HepG2 (cell line): ENCODE results near the gene LRTM2.

Source experiments
- CBX5 ChIP-seq: sonication (generic); formaldehyde crosslinking; IDR thresholded peaks from 2 replicates; pipeline ENCODE4 v1.4.0; 2020; ENCODE audit warnings: missing genetic modification reagents, borderline replicate concordance
- GATAD2A ChIP-seq: IDR thresholded peaks from 2 replicates; pipeline ENCODE4 v1.6.1; 2016
- NR2C2 ChIP-seq: sonication (generic); formaldehyde crosslinking; IDR thresholded peaks from 2 replicates; pipeline ENCODE4 v1.4.0; 2020; ENCODE audit warnings: missing genetic modification reagents, mild to moderate bottlenecking, moderate library complexity, borderline replicate concordance
- POLR2A ChIP-seq, 2 experiments: IDR thresholded peaks; 2 replicates each; pipeline ENCODE4 v1.6.1; 2011; ENCODE audit warnings: low read depth in 2 of 2, low read length in 2 of 2, mild to moderate bottlenecking in 1 of 2, moderate library complexity in 1 of 2; ENCODE audit not compliant: insufficient read depth in 1 of 2
- POLR2AphosphoS5 ChIP-seq: IDR thresholded peaks from 2 replicates; pipeline ENCODE4 v1.6.1; 2012; ENCODE audit warnings: low read depth, low read length
- PRDM4 ChIP-seq: sonication (generic); formaldehyde crosslinking; IDR thresholded peaks from 2 replicates; pipeline ENCODE4 v1.9.0; 2021; ENCODE audit warnings: missing genetic modification reagents, borderline replicate concordance
- RCOR2 ChIP-seq: IDR thresholded peaks from 2 replicates; pipeline ENCODE4 v1.6.1; 2016; ENCODE audit warnings: missing biosample characterization, missing genetic modification reagents
- SETDB1 ChIP-seq: sonication (generic); formaldehyde crosslinking; IDR thresholded peaks from 2 replicates; pipeline ENCODE4 v1.5.1; 2020; ENCODE audit warnings: missing genetic modification reagents, mild to moderate bottlenecking, borderline replicate concordance
- SRSF1 ChIP-seq: fragments of 200-400 bp; formaldehyde crosslinking; optimal IDR thresholded peaks from 2 replicates; pipeline ENCODE3; 2017; ENCODE audit warnings: mild to moderate bottlenecking, low read depth, low read length, moderate library complexity
- XRCC5 ChIP-seq: fragments of 200-400 bp; formaldehyde crosslinking; optimal IDR thresholded peaks from 2 replicates; pipeline ENCODE3; 2017; ENCODE audit warnings: mild to moderate bottlenecking, low read length
- ZBTB8A ChIP-seq: sonication (generic); formaldehyde crosslinking; IDR thresholded peaks from 2 replicates; pipeline ENCODE4 v1.4.0; 2020; ENCODE audit warnings: mild to moderate bottlenecking, low read depth, missing genetic modification reagents, borderline replicate concordance
- ZNF788 ChIP-seq: sonication (generic); formaldehyde crosslinking; IDR thresholded peaks from 2 replicates; pipeline ENCODE4 v1.5.0; 2020; ENCODE audit warnings: mild to moderate bottlenecking, missing genetic modification reagents, borderline replicate concordance
- TF ChIP-seq, protein P1 (sequence below): sonication (generic); formaldehyde crosslinking; IDR thresholded peaks from 2 replicates; pipeline ENCODE4 v1.8.1; 2022; ENCODE audit warnings: low read depth, mild to moderate bottlenecking, missing genetic modification reagents
- TF ChIP-seq, protein P2 (sequence below): sonication (generic); formaldehyde crosslinking; IDR thresholded peaks from 2 replicates; pipeline ENCODE4 v1.5.0; 2020; ENCODE audit warnings: mild to moderate bottlenecking, missing genetic modification reagents, moderate library complexity

- TF ChIP-seq, protein P1, sequence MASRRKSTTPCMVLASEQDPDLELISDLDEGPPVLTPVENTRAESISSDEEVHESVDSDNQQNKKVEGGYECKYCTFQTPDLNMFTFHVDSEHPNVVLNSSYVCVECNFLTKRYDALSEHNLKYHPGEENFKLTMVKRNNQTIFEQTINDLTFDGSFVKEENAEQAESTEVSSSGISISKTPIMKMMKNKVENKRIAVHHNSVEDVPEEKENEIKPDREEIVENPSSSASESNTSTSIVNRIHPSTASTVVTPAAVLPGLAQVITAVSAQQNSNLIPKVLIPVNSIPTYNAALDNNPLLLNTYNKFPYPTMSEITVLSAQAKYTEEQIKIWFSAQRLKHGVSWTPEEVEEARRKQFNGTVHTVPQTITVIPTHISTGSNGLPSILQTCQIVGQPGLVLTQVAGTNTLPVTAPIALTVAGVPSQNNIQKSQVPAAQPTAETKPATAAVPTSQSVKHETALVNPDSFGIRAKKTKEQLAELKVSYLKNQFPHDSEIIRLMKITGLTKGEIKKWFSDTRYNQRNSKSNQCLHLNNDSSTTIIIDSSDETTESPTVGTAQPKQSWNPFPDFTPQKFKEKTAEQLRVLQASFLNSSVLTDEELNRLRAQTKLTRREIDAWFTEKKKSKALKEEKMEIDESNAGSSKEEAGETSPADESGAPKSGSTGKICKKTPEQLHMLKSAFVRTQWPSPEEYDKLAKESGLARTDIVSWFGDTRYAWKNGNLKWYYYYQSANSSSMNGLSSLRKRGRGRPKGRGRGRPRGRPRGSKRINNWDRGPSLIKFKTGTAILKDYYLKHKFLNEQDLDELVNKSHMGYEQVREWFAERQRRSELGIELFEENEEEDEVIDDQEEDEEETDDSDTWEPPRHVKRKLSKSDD = no peak
- TF ChIP-seq ZNF788 (CRISPR knock-in tag) = no peak
- TF ChIP-seq PRDM4 (CRISPR knock-in tag) = no peak
- no peak for TF ChIP-seq SRSF1
- TF ChIP-seq, protein P2, sequence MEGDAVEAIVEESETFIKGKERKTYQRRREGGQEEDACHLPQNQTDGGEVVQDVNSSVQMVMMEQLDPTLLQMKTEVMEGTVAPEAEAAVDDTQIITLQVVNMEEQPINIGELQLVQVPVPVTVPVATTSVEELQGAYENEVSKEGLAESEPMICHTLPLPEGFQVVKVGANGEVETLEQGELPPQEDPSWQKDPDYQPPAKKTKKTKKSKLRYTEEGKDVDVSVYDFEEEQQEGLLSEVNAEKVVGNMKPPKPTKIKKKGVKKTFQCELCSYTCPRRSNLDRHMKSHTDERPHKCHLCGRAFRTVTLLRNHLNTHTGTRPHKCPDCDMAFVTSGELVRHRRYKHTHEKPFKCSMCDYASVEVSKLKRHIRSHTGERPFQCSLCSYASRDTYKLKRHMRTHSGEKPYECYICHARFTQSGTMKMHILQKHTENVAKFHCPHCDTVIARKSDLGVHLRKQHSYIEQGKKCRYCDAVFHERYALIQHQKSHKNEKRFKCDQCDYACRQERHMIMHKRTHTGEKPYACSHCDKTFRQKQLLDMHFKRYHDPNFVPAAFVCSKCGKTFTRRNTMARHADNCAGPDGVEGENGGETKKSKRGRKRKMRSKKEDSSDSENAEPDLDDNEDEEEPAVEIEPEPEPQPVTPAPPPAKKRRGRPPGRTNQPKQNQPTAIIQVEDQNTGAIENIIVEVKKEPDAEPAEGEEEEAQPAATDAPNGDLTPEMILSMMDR (CRISPR knock-in tag) = no peak
- no peak for TF ChIP-seq ZBTB8A (CRISPR knock-in tag)
- no peak for TF ChIP-seq SETDB1 (CRISPR knock-in tag)
- TF ChIP-seq GATAD2A = no peak
- TF ChIP-seq POLR2AphosphoS5 = no peak
- no peak for TF ChIP-seq CBX5 (CRISPR knock-in tag)
- no peak for TF ChIP-seq NR2C2 (CRISPR knock-in tag)
- TF ChIP-seq RCOR2 (CRISPR knock-in tag) = no peak
- no peak for TF ChIP-seq POLR2A (IDR thresholded peaks at IDR 0.05; ENCODE audit: insufficient read depth in 1 of 2, low read depth in 2 of 2, low read length in 2 of 2)
- no peak for TF ChIP-seq XRCC5
Measured at GRCh38 chr12:1844223-1844622, 23.9 kb downstream of the LRTM2 start.
